Neural progenitor cell (in vitro differentiated cells): ENCODE results near the gene NEIL1. TPM values are rescaled to one million over a fixed set of nuclear protein-coding genes. Genes with fewer than 3 reads are reported as not detected.
A peak's percentile ranks its signal among the peaks of the same experiment; 100 is the strongest.
"Not testable (repeated sequence)": the region's sequence is repeated elsewhere in the genome, so short reads cannot be mapped to it uniquely, and the experiment has no call there.

ENCODE experiments used
- DNase-seq: peaks from one replicate; pipeline ENCODE4 v3.0.0-alpha.2; 2016; ENCODE audit warnings: low spot score
- H2AFZ ChIP-seq: fragments of 200-600 bp; sonication (generic); replicated peaks from 2 replicates; pipeline ENCODE4 v1.6.1; 2016; ENCODE audit warnings: antibody characterized with exemption
- H3F3A ChIP-seq: fragments of 200-600 bp; sonication (generic); 2 replicates; pipeline ENCODE4 v1.6.1; 2016; ENCODE audit warnings: antibody characterized with exemption, low read depth
- H3K27ac ChIP-seq: fragments of 200-600 bp; sonication (generic); 2 replicates; pipeline ENCODE4 v1.5.1; 2016; ENCODE audit warnings: mild to moderate bottlenecking
- H3K27me3 ChIP-seq: fragments of 200-600 bp; sonication (generic); 2 replicates; pipeline ENCODE4 v1.6.1; 2016; ENCODE audit warnings: mild to moderate bottlenecking, moderate library complexity
- H3K36me3 ChIP-seq: fragments of 200-600 bp; sonication (generic); 2 replicates; pipeline ENCODE4 v1.5.1; 2016
- H3K4me1 ChIP-seq: fragments of 200-600 bp; sonication (generic); 2 replicates; pipeline ENCODE4 v1.6.1; 2016; ENCODE audit warnings: mixed run types
- H3K4me2 ChIP-seq: fragments of 200-600 bp; sonication (generic); 2 replicates; pipeline ENCODE4 v1.6.1; 2016
- H3K4me3 ChIP-seq: fragments of 200-600 bp; sonication (generic); 2 replicates; pipeline ENCODE4 v1.5.1; 2016
- H3K79me2 ChIP-seq: fragments of 200-600 bp; sonication (generic); 2 replicates; pipeline ENCODE4 v1.6.1; 2016; ENCODE audit warnings: low read depth
- H3K9ac ChIP-seq: fragments of 200-600 bp; sonication (generic); 2 replicates; pipeline ENCODE4 v1.6.1; 2016
- H3K9me3 ChIP-seq: fragments of 200-600 bp; sonication (generic); 2 replicates; pipeline ENCODE4 v1.5.1; 2016; ENCODE audit warnings: low read depth
- H4K20me1 ChIP-seq: fragments of 200-600 bp; sonication (generic); 2 replicates; pipeline ENCODE4 v1.6.1; 2016; ENCODE audit warnings: low read depth
- H3K27ac Mint-ChIP-seq: 3 replicates; pipeline ENCODE4 v1.8.0; 2021; ENCODE audit warnings: mixed read lengths
- H3K27me3 Mint-ChIP-seq: 2 replicates; pipeline ENCODE4 v1.8.0; 2022; ENCODE audit warnings: low read depth, mild to moderate bottlenecking, inconsistent platforms, moderate library complexity, mixed read lengths; ENCODE audit not compliant: insufficient read depth
- H3K36me3 Mint-ChIP-seq: 3 replicates; pipeline ENCODE4 v1.8.0; 2021; ENCODE audit warnings: mixed read lengths
- H3K4me1 Mint-ChIP-seq: 3 replicates; pipeline ENCODE4 v1.8.0; 2021; ENCODE audit warnings: mixed read lengths
- H3K4me3 Mint-ChIP-seq: 3 replicates; pipeline ENCODE4 v1.8.0; 2021; ENCODE audit warnings: mild to moderate bottlenecking, moderate library complexity, mixed read lengths
- H3K9me3 Mint-ChIP-seq: 3 replicates; pipeline ENCODE4 v1.8.0; 2020; ENCODE audit warnings: mixed read lengths
- EZH2 ChIP-seq: fragments of 200-600 bp; sonication (generic); IDR thresholded peaks from 2 replicates; pipeline ENCODE4 v1.6.1; 2017; ENCODE audit warnings: antibody characterized with exemption, mild to moderate bottlenecking, moderate library complexity
- EZH2phosphoT487 ChIP-seq: fragments of 200-600 bp; sonication (generic); IDR thresholded peaks from 2 replicates; pipeline ENCODE4 v1.6.1; 2017; ENCODE audit warnings: antibody characterized with exemption
- total RNA-seq: library from RNA; depleted of rRNA; stranded (reverse); fragments of >200 nt; gene quantifications from 2 replicates; pipeline ENCODE4 v1.2.3, GENCODE V29; 2015; ENCODE audit warnings: low replicate concordance
- TF ChIP-seq, protein P1 (sequence below): fragments of 200-600 bp; sonication (generic); IDR thresholded peaks from 2 replicates; pipeline ENCODE4 v1.5.1; 2017; ENCODE audit warnings: antibody characterized with exemption, mild to moderate bottlenecking

The NEIL1 gene
- total RNA-seq, 1 donor from 2014 or later = 11.2 TPM

DNA sequence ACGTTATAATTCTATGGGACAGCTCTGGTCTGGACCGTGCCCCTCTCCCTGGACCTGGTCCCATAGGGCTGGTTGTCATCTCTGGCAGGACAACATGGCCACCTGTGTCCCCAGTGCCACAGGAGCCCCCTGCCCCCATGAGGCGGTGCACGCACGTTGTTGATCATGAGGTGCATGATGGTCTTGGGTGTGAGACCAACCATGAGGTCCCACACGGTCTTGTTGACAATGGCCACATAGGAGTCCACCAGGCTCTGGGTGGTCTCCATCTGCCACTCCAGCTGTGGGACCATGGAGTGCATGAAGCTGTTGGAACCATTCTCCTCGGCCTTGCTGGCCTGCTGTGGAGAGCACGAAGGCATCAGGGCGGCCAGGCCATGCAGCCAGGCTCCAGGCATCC lies 44.5 kb upstream of the NEIL1 start:
- H3K4me2 ChIP-seq = no peak overlapping the region
- no peaks in the 10 kb centered on the region for H3K4me1 ChIP-seq
- Mint-ChIP-seq H3K36me3 (no peaks in the 10 kb centered on the region), H3K4me3 (no peak overlapping the region), H3K4me1 (peaks cover 3% of the 10 kb centered on the region), H3K27me3 (peaks cover 7% of the 10 kb centered on the region), H3K27ac (no peak overlapping the region), H3K9me3 (no peaks in the 10 kb centered on the region)
- H3K4me3 ChIP-seq = no peak overlapping the region
- H2AFZ ChIP-seq = no peak overlapping the region
- DNase-seq = no peak
- no peaks in the 10 kb centered on the region for H3F3A ChIP-seq
- no peaks in the 10 kb centered on the region for H3K9me3 ChIP-seq
- no peaks in the 10 kb centered on the region for H4K20me1 ChIP-seq
- no peak for TF ChIP-seq EZH2phosphoT487
- TF ChIP-seq EZH2 = no peak
- TF ChIP-seq, protein P1, sequence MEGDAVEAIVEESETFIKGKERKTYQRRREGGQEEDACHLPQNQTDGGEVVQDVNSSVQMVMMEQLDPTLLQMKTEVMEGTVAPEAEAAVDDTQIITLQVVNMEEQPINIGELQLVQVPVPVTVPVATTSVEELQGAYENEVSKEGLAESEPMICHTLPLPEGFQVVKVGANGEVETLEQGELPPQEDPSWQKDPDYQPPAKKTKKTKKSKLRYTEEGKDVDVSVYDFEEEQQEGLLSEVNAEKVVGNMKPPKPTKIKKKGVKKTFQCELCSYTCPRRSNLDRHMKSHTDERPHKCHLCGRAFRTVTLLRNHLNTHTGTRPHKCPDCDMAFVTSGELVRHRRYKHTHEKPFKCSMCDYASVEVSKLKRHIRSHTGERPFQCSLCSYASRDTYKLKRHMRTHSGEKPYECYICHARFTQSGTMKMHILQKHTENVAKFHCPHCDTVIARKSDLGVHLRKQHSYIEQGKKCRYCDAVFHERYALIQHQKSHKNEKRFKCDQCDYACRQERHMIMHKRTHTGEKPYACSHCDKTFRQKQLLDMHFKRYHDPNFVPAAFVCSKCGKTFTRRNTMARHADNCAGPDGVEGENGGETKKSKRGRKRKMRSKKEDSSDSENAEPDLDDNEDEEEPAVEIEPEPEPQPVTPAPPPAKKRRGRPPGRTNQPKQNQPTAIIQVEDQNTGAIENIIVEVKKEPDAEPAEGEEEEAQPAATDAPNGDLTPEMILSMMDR = no peak
- no peak overlapping the region for H3K9ac ChIP-seq
- no peaks in the 10 kb centered on the region for H3K79me2 ChIP-seq
- H3K36me3 ChIP-seq = no peaks in the 10 kb centered on the region
- H3K27ac ChIP-seq = no peak overlapping the region
- peaks cover 6% of the 10 kb centered on the region for H3K27me3 ChIP-seq

DNA sequence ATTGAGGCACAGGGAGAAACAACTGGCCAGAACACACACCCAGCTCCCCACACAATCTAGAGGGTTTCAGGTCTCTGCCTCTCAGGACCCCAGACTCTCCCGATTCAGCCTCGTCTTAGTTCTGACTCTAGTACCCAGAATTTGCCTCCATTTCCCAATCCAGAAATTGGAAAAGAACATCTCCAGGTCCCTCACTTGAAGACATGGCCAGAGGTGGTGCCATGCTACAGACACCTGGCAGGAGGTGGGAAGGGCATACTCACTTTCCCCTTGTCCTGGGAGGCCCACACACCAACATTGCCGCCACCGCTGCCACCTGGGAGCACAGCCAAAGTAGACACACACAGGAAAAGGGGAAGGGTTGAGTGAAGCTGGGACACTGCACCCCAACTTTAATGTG lies 44.1 kb upstream of the NEIL1 start:
- H3K27ac Mint-ChIP-seq, H3K36me3 Mint-ChIP-seq, H3K27ac ChIP-seq, H3K79me2 ChIP-seq, H4K20me1 ChIP-seq, DNase-seq, H3K27me3 Mint-ChIP-seq, H3K4me2 ChIP-seq, H3K9ac ChIP-seq, H3K4me3 ChIP-seq, H3K4me1 Mint-ChIP-seq, H3K9me3 ChIP-seq, H3K36me3 ChIP-seq, H3F3A ChIP-seq, H3K4me3 Mint-ChIP-seq, H3K4me1 ChIP-seq, H3K9me3 Mint-ChIP-seq, H2AFZ ChIP-seq: not testable (repeated sequence)
- H3K27me3 ChIP-seq = peaks cover 10% of the 10 kb centered on the region

DNA sequence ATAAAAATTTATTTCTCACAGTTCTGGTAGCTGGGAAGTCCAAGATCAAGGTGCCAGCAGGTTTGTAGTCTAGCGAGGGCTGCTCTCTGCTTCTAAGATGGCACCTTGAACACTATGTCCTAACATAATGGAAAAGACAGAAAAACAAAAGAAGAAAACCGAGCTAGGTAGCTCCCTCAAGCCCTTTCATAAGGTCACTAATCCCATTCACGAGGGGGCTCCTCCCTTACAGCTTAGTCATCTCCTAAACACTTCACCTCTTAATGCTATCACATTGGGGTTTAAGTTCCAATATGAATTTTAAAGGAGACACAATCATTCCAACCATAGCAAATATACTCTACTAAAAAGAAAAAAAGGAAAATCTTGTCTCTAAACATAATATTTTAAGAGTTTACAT lies 40.7 kb upstream of the NEIL1 start:
- H3K9me3 ChIP-seq = no peaks in the 10 kb centered on the region
- no peak for DNase-seq
- Mint-ChIP-seq H3K36me3 (no peaks in the 10 kb centered on the region), H3K9me3 (no peaks in the 10 kb centered on the region), H3K4me1 (peaks cover 3% of the 10 kb centered on the region), H3K27ac (no peak overlapping the region), H3K4me3 (no peak overlapping the region), H3K27me3 (peaks cover 4% of the 10 kb centered on the region)
- H2AFZ ChIP-seq = no peak overlapping the region
- no peaks in the 10 kb centered on the region for H3K36me3 ChIP-seq
- no peak overlapping the region for H3K4me3 ChIP-seq
- H3F3A ChIP-seq = no peaks in the 10 kb centered on the region
- no peak overlapping the region for H3K9ac ChIP-seq
- TF ChIP-seq EZH2phosphoT487 = no peak
- TF ChIP-seq EZH2 = no peak
- TF ChIP-seq, protein P1 = no peak
- peaks cover 32% of the 10 kb centered on the region for H3K27me3 ChIP-seq
- no peak overlapping the region for H3K27ac ChIP-seq
- H3K79me2 ChIP-seq = no peaks in the 10 kb centered on the region
- no peaks in the 10 kb centered on the region for H4K20me1 ChIP-seq
- no peak overlapping the region for H3K4me2 ChIP-seq
- H3K4me1 ChIP-seq = no peaks in the 10 kb centered on the region

DNA sequence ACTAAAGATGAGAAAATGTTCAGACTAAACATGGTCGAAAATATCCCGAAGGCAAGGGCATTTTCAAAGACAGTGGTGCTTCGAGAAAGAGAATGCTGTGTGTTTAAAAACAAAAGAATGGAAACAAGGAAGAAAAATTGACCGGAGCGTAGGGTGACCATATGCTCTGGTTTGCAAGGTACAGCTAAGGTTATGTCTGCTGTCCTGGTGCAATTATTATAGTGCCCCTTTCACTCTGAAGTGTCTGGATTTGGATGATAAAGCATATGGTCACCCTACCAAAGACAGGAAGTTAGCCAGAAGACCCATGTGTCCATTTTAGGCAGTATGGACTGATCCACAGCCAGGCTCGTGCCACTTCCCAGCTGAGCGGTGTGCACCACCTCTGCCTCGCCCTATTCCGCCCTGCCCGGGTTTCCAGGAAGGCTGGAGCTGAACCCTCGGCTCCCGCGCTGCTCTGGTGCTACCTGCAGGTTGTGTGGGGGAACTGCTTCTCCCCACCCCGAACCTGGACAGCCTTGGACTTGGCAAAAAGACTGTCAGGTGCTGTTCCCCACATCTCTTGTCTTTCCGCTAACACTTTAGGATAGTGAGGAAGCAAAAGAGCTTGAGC lies 39.0 kb upstream of the NEIL1 start:
- H3K4me3 ChIP-seq = no peak overlapping the region
- no peaks in the 10 kb centered on the region for H3K79me2 ChIP-seq
- no peak overlapping the region for H3K4me2 ChIP-seq
- no peaks in the 10 kb centered on the region for H3K36me3 ChIP-seq
- no peaks in the 10 kb centered on the region for H4K20me1 ChIP-seq
- H3K27me3 ChIP-seq = peaks cover 35% of the 10 kb centered on the region
- no peaks in the 10 kb centered on the region for H3K9me3 Mint-ChIP-seq
- H3K27me3 Mint-ChIP-seq = peaks cover 10% of the 10 kb centered on the region
- H2AFZ ChIP-seq = no peak overlapping the region
- H3K4me3 Mint-ChIP-seq = no peak overlapping the region
- H3K4me1 ChIP-seq = no peaks in the 10 kb centered on the region
- no peak overlapping the region for H3K27ac Mint-ChIP-seq
- TF ChIP-seq EZH2 (no peak), EZH2phosphoT487 (no peak)
- TF ChIP-seq, protein P1 = peak; percentile 48
- H3K36me3 Mint-ChIP-seq = no peaks in the 10 kb centered on the region
- peaks cover 3% of the 10 kb centered on the region for H3K4me1 Mint-ChIP-seq
- no peaks in the 10 kb centered on the region for H3F3A ChIP-seq
- H3K9me3 ChIP-seq = no peaks in the 10 kb centered on the region
- peak; percentile 62 for DNase-seq
- H3K27ac ChIP-seq = no peak overlapping the region
- no peak overlapping the region for H3K9ac ChIP-seq
